OCI-LY7 (cell line): ENCODE results near the gene SLC19A1. TPM values are rescaled to one million over a fixed set of nuclear protein-coding genes. Genes with fewer than 3 reads are reported as not detected.

Source experiments
- BruUV-seq: library from RNA; stranded (reverse); fragments of 400-500 nt; replicated peaks from 2 replicates; lab custom pipeline; 2021; lab: Mats Ljungman, UMichigan
- CTCF ChIA-PET: fragments of 300-600 bp; sonication (Branson Sonifier 250); formaldehyde crosslinking; loops from one replicate; lab custom pipeline; 2022; ENCODE audit warnings: antibody characterized with exemption; ENCODE audit not compliant: unreplicated experiment; lab: Charles Lee
- POLR2A ChIA-PET: fragments of 300-600 bp; sonication (Branson Sonifier 250); formaldehyde crosslinking; loops from one replicate; lab custom pipeline; 2022; ENCODE audit warnings: antibody characterized with exemption; lab: Charles Lee
- DNase-seq: peaks from one replicate; pipeline ENCODE4 v3.0.0-alpha.2; 2015; ENCODE audit warnings: low spot score
- H2AFZ ChIP-seq: fragments of 200-600 bp; sonication (generic), shearing (Covaris generic); 2 replicates; pipeline ENCODE4 v1.6.1; 2014; ENCODE audit warnings: mild to moderate bottlenecking, antibody characterized with exemption, low read length, moderate library complexity
- H3K27ac ChIP-seq: fragments of 200-600 bp; sonication (generic); 2 replicates; pipeline ENCODE4 v1.5.1; 2014; ENCODE audit warnings: mixed run types, low read depth, mild to moderate bottlenecking, moderate library complexity, low read length, inconsistent platforms; ENCODE audit not compliant: poor library complexity, severe bottlenecking
- H3K36me3 ChIP-seq: fragments of 200-600 bp; sonication (generic); 2 replicates; pipeline ENCODE4 v1.6.1; 2014; ENCODE audit warnings: mild to moderate bottlenecking, antibody characterized with exemption, low read length, moderate library complexity, mixed read lengths; ENCODE audit not compliant: insufficient read depth
- H3K4me1 ChIP-seq: fragments of 200-600 bp; sonication (generic); 2 replicates; pipeline ENCODE4 v1.5.1; 2014; ENCODE audit warnings: mild to moderate bottlenecking, low read length; ENCODE audit not compliant: insufficient read depth, poor library complexity, severe bottlenecking
- H3K4me2 ChIP-seq: fragments of 200-600 bp; sonication (generic); 2 replicates; pipeline ENCODE4 v1.6.1; 2014; ENCODE audit warnings: mild to moderate bottlenecking, low read length
- H3K4me3 ChIP-seq: fragments of 200-600 bp; sonication (generic); 2 replicates; pipeline ENCODE4 v1.5.1; 2014; ENCODE audit warnings: mild to moderate bottlenecking, low read depth, low read length; ENCODE audit not compliant: poor library complexity, severe bottlenecking
- H3K79me2 ChIP-seq: fragments of 200-600 bp; sonication (generic); 2 replicates; pipeline ENCODE4 v1.6.1; 2016; ENCODE audit warnings: low read depth, mild to moderate bottlenecking, low read length, moderate library complexity, mixed read lengths; ENCODE audit not compliant: insufficient read depth
- H3K9me2 ChIP-seq: fragments of 200-600 bp; sonication (generic); 2 replicates; pipeline ENCODE4 v1.6.1; 2016; ENCODE audit warnings: mild to moderate bottlenecking, low read length, mixed read lengths; ENCODE audit not compliant: insufficient read depth
- H3K9me3 ChIP-seq: fragments of 200-600 bp; sonication (generic); 2 replicates; pipeline ENCODE4 v1.6.1; 2014; ENCODE audit warnings: mild to moderate bottlenecking, mixed run types, low read length, mixed read lengths
- H4K20me1 ChIP-seq: fragments of 200-600 bp; sonication (generic); 2 replicates; pipeline ENCODE4 v1.6.1; 2014; ENCODE audit warnings: mild to moderate bottlenecking, antibody characterized with exemption, low read length, moderate library complexity, mixed read lengths; ENCODE audit not compliant: insufficient read depth
- CTCF ChIP-seq: fragments of 200-600 bp; sonication (generic); conservative IDR thresholded peaks from 2 replicates; pipeline ENCODE4 v1.5.1; 2014; ENCODE audit warnings: mild to moderate bottlenecking, antibody characterized with exemption, low read length, moderate library complexity, mixed read lengths
- EZH2phosphoT487 ChIP-seq: fragments of 200-600 bp; sonication (generic); IDR thresholded peaks from 2 replicates; pipeline ENCODE4 v1.6.1; 2018; ENCODE audit warnings: low read depth, borderline replicate concordance, mild to moderate bottlenecking, mixed run types, antibody characterized with exemption, low read length, moderate library complexity, mixed read lengths
- intact Hi-C: fragments of 100-400 bp; cut with micrococcal nuclease; formaldehyde crosslinking; loops from one replicate; pipeline ENCODE4 v1.10.0; 2022; ENCODE audit not compliant: unreplicated experiment
- total RNA-seq, 2 experiments: library from RNA; depleted of rRNA in 1 of 2; stranded (reverse); fragments of >200 nt in 1 of 2; shearing (Covaris generic) in 1 of 2; gene quantifications; 2 replicates each; pipeline ENCODE4 v1.2.3, GENCODE V29; 2014 to 2022

Gene SLC19A1
- total RNA-seq, 2 experiments from 2014 or later: 17.9 to 41.2 TPM

GRCh38 chr21:45577801-45578175 lies 35.5 kb upstream of the SLC19A1 start:
- BruUV-seq: no TSS peak
- H4K20me1 ChIP-seq: no peaks in the 10 kb centered on the region
- no peak overlapping the region for H3K27ac ChIP-seq
- no peaks in the 10 kb centered on the region for H3K9me2 ChIP-seq
- H2AFZ ChIP-seq: no peak overlapping the region
- TF ChIP-seq EZH2phosphoT487: no peak
- no peak for TF ChIP-seq CTCF
- ChIA-PET CTCF (no interaction called here), POLR2A (no interaction called here)
- H3K4me1 ChIP-seq: no peaks in the 10 kb centered on the region
- DNase-seq: no peak
- no peaks in the 10 kb centered on the region for H3K79me2 ChIP-seq
- intact Hi-C loops: no loop called here
- no peaks in the 10 kb centered on the region for H3K9me3 ChIP-seq
- H3K36me3 ChIP-seq: no peaks in the 10 kb centered on the region
- H3K4me3 ChIP-seq: no peak overlapping the region
- H3K4me2 ChIP-seq: no peak overlapping the region

GRCh38 chr21:45576838-45577737 lies 34.8 kb upstream of the SLC19A1 start:
- Histone ChIP-seq H3K36me3 (no peaks in the 10 kb centered on the region), H4K20me1 (no peaks in the 10 kb centered on the region), H3K4me2 (no peak overlapping the region), H2AFZ (no peak overlapping the region), H3K4me1 (no peaks in the 10 kb centered on the region), H3K27ac (no peak overlapping the region), H3K79me2 (no peaks in the 10 kb centered on the region), H3K9me2 (no peaks in the 10 kb centered on the region), H3K4me3 (no peak overlapping the region), H3K9me3 (no peaks in the 10 kb centered on the region)
- CTCF ChIA-PET: no interaction called here
- POLR2A ChIA-PET: no interaction called here
- no TSS peak for BruUV-seq
- no peak for DNase-seq
- intact Hi-C loops: no loop called here
- TF ChIP-seq CTCF (no peak), EZH2phosphoT487 (no peak)
